ENCODE data around the gene PIK3C2G. TPM values are rescaled to one million over a fixed set of nuclear protein-coding genes. Genes with fewer than 3 reads are reported as not detected.

Gene PIK3C2G
- total and polyA plus RNA-seq, 2 of the 4 experiments (the other 2 are of a cell fraction), result not detected

- Histone ChIP-seq H3K9me3 (ENCODE audit: control insufficient read depth, insufficient read depth, low read length) (no peaks in the 10 kb centered on the region), H3K23ac (ENCODE audit: low read depth, low read length) (no peak overlapping the region), H2AK5ac (ENCODE audit: low read depth, low read length) (no peak overlapping the region), H2AK9ac (replicated peaks; ENCODE audit: low read depth, low read length, poor library complexity) (no peak overlapping the region), H3K56ac (ENCODE audit: extremely low read depth, insufficient read depth, low read length) (no peak overlapping the region), H3K4me3 (ENCODE audit: insufficient read depth, low read depth, low read length) (no peak overlapping the region), H3K9me1 (ENCODE audit: insufficient read depth, low read length) (no peaks in the 10 kb centered on the region), H3K27me3 (ENCODE audit: control insufficient read depth, insufficient read depth, low read length) (no peaks in the 10 kb centered on the region), H2BK5ac (ENCODE audit: low read depth, low read length, poor library complexity, severe bottlenecking) (no peak overlapping the region), H4K91ac (ENCODE audit: insufficient read depth, low read depth, low read length) (no peak overlapping the region), H2BK15ac (ENCODE audit: low read depth, low read length) (no peak overlapping the region), H2BK120ac (ENCODE audit: low read depth, low read length) (no peak overlapping the region), H3K79me1 (ENCODE audit: low read depth in 1 of 2, low read length in 2 of 2) (no peaks in the 10 kb centered on the region), H3K14ac (replicated peaks; ENCODE audit: low read depth, low read length) (no peak overlapping the region), H4K5ac (ENCODE audit: low read depth, low read length) (no peak overlapping the region), H3K36me3 (ENCODE audit: control insufficient read depth, insufficient read depth, low read length) (no peaks in the 10 kb centered on the region), H4K8ac (ENCODE audit: low read depth in 2 of 2, low read length in 2 of 2) (no peak overlapping the region), H3K18ac (ENCODE audit: low read depth, low read length) (no peak overlapping the region), H2BK20ac (ENCODE audit: low read depth, low read length) (no peak overlapping the region), H3K4ac (ENCODE audit: low read depth, low read length) (no peak overlapping the region), H3K9ac (ENCODE audit: low read depth, low read length) (no peak overlapping the region), H2AFZ (replicated peaks; ENCODE audit: low read length, poor library complexity) (no peak overlapping the region), H4K20me1 (ENCODE audit: insufficient read depth, low read length) (no peaks in the 10 kb centered on the region), H3K4me1 (ENCODE audit: control insufficient read depth, insufficient read depth, low read length) (0 out of 2 replicates have a peak, but pooled peaks cover 2% of the 10 kb centered on the region), H3K4me2 (ENCODE audit: low read depth, low read length) (no peak overlapping the region), H3K27ac (ENCODE audit: insufficient read depth, low read length) (no peak overlapping the region)
- ChIA-PET POLR2A (ENCODE audit: unreplicated experiment) (no interaction called here), CTCF (no interaction called here)
- dilution Hi-C loops (cut with HindIII; ENCODE audit: low sequenced_read_pairs, unreplicated experiment) (no loop called here), in situ Hi-C loops (cut with MboI; ENCODE audit: low sequenced_read_pairs) (no loop called here), intact Hi-C loops (cut with micrococcal nuclease) (no loop called here)
- ATAC-seq (ENCODE audit: low read depth), result peak; percentile 72; the same call in 1 of the 2 replicates
- no CpG with 5 or more reads among the region's 1 CpG for WGBS, 2 experiments (ENCODE audit: extremely low coverage in 2 of 2, insufficient read length in 1 of 2)
- BruUV-seq (replicated peaks), result no TSS peak
- DNase-seq, result peak; percentile 60
- TF ChIP-seq USF2 (IDR thresholded peaks at IDR 0.05; ENCODE audit: low read depth, low read length) (no peak), CEBPB (IDR thresholded peaks at IDR 0.05; ENCODE audit: low read depth, low read length) (peak; percentile 70)
Measured at GRCh38 chr12:18546399-18546798, 285.1 kb downstream of the PIK3C2G start.

Data from IMR-90 (cell line).